ENCODE measurements around the gene AGL.

DNA sequence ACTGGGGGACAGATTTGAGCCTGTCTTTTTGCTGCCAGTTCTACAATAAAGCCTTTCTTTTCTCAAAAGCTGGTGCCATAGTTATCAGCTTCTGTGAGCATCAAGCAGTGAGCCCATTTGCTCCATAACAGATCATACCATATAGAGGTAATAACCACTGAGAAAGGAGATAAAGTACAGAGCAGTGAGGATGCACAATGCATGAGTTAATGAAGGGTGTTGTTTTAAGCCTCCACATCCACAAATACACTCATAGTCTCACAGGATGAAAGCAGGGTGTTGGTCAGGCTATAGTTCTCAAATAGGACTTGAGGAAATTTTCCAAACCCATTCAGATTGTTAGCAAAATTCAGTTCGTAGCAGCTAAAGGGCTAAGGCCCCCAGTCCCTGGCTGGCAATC is 94.0 kb downstream of the AGL start:
- TF ChIP-seq, protein P1, sequence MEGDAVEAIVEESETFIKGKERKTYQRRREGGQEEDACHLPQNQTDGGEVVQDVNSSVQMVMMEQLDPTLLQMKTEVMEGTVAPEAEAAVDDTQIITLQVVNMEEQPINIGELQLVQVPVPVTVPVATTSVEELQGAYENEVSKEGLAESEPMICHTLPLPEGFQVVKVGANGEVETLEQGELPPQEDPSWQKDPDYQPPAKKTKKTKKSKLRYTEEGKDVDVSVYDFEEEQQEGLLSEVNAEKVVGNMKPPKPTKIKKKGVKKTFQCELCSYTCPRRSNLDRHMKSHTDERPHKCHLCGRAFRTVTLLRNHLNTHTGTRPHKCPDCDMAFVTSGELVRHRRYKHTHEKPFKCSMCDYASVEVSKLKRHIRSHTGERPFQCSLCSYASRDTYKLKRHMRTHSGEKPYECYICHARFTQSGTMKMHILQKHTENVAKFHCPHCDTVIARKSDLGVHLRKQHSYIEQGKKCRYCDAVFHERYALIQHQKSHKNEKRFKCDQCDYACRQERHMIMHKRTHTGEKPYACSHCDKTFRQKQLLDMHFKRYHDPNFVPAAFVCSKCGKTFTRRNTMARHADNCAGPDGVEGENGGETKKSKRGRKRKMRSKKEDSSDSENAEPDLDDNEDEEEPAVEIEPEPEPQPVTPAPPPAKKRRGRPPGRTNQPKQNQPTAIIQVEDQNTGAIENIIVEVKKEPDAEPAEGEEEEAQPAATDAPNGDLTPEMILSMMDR (conservative IDR thresholded peaks at IDR 0.05; ENCODE audit: low read depth in 2 of 2), result no peak
- no peak for TF ChIP-seq POLR2AphosphoS5 (IDR thresholded peaks at IDR 0.05; ENCODE audit: low read depth)
- TF ChIP-seq, protein P2, sequence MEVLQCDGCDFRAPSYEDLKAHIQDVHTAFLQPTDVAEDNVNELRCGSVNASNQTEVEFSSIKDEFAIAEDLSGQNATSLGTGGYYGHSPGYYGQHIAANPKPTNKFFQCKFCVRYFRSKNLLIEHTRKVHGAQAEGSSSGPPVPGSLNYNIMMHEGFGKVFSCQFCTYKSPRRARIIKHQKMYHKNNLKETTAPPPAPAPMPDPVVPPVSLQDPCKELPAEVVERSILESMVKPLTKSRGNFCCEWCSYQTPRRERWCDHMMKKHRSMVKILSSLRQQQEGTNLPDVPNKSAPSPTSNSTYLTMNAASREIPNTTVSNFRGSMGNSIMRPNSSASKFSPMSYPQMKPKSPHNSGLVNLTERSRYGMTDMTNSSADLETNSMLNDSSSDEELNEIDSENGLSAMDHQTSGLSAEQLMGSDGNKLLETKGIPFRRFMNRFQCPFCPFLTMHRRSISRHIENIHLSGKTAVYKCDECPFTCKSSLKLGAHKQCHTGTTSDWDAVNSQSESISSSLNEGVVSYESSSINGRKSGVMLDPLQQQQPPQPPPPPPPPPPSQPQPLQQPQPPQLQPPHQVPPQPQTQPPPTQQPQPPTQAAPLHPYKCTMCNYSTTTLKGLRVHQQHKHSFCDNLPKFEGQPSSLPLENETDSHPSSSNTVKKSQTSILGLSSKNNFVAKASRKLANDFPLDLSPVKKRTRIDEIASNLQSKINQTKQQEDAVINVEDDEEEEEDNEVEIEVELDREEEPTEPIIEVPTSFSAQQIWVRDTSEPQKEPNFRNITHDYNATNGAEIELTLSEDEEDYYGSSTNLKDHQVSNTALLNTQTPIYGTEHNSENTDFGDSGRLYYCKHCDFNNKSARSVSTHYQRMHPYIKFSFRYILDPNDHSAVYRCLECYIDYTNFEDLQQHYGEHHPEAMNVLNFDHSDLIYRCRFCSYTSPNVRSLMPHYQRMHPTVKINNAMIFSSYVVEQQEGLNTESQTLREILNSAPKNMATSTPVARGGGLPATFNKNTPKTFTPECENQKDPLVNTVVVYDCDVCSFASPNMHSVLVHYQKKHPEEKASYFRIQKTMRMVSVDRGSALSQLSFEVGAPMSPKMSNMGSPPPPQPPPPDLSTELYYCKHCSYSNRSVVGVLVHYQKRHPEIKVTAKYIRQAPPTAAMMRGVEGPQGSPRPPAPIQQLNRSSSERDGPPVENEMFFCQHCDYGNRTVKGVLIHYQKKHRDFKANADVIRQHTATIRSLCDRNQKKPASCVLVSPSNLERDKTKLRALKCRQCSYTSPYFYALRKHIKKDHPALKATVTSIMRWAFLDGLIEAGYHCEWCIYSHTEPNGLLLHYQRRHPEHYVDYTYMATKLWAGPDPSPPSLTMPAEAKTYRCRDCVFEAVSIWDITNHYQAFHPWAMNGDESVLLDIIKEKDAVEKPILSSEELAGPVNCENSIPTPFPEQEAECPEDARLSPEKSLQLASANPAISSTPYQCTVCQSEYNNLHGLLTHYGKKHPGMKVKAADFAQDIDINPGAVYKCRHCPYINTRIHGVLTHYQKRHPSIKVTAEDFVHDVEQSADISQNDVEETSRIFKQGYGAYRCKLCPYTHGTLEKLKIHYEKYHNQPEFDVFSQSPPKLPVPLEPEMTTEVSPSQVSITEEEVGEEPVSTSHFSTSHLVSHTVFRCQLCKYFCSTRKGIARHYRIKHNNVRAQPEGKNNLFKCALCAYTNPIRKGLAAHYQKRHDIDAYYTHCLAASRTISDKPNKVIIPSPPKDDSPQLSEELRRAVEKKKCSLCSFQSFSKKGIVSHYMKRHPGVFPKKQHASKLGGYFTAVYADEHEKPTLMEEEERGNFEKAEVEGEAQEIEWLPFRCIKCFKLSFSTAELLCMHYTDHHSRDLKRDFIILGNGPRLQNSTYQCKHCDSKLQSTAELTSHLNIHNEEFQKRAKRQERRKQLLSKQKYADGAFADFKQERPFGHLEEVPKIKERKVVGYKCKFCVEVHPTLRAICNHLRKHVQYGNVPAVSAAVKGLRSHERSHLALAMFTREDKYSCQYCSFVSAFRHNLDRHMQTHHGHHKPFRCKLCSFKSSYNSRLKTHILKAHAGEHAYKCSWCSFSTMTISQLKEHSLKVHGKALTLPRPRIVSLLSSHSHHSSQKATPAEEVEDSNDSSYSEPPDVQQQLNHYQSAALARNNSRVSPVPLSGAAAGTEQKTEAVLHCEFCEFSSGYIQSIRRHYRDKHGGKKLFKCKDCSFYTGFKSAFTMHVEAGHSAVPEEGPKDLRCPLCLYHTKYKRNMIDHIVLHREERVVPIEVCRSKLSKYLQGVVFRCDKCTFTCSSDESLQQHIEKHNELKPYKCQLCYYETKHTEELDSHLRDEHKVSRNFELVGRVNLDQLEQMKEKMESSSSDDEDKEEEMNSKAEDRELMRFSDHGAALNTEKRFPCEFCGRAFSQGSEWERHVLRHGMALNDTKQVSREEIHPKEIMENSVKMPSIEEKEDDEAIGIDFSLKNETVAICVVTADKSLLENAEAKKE (CRISPR knock-in tag; IDR thresholded peaks at IDR 0.05), result no peak
- TF ChIP-seq EZH2phosphoT487 (IDR thresholded peaks at IDR 0.05; ENCODE audit: unreplicated experiment), result no peak
- no peak for TF ChIP-seq EZH2 (IDR thresholded peaks at IDR 0.05; ENCODE audit: low read depth, unreplicated experiment)
- no peak for TF ChIP-seq CREB1 (CRISPR knock-in tag; IDR thresholded peaks at IDR 0.05; ENCODE audit: low read depth)
- TF ChIP-seq, protein P3, sequence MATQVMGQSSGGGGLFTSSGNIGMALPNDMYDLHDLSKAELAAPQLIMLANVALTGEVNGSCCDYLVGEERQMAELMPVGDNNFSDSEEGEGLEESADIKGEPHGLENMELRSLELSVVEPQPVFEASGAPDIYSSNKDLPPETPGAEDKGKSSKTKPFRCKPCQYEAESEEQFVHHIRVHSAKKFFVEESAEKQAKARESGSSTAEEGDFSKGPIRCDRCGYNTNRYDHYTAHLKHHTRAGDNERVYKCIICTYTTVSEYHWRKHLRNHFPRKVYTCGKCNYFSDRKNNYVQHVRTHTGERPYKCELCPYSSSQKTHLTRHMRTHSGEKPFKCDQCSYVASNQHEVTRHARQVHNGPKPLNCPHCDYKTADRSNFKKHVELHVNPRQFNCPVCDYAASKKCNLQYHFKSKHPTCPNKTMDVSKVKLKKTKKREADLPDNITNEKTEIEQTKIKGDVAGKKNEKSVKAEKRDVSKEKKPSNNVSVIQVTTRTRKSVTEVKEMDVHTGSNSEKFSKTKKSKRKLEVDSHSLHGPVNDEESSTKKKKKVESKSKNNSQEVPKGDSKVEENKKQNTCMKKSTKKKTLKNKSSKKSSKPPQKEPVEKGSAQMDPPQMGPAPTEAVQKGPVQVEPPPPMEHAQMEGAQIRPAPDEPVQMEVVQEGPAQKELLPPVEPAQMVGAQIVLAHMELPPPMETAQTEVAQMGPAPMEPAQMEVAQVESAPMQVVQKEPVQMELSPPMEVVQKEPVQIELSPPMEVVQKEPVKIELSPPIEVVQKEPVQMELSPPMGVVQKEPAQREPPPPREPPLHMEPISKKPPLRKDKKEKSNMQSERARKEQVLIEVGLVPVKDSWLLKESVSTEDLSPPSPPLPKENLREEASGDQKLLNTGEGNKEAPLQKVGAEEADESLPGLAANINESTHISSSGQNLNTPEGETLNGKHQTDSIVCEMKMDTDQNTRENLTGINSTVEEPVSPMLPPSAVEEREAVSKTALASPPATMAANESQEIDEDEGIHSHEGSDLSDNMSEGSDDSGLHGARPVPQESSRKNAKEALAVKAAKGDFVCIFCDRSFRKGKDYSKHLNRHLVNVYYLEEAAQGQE (IDR thresholded peaks at IDR 0.05; ENCODE audit: unreplicated experiment), result no peak
- TF ChIP-seq, protein P4, sequence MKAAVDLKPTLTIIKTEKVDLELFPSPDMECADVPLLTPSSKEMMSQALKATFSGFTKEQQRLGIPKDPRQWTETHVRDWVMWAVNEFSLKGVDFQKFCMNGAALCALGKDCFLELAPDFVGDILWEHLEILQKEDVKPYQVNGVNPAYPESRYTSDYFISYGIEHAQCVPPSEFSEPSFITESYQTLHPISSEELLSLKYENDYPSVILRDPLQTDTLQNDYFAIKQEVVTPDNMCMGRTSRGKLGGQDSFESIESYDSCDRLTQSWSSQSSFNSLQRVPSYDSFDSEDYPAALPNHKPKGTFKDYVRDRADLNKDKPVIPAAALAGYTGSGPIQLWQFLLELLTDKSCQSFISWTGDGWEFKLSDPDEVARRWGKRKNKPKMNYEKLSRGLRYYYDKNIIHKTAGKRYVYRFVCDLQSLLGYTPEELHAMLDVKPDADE (IDR thresholded peaks at IDR 0.05), result no peak
- no peak for TF ChIP-seq JUNB (IDR thresholded peaks at IDR 0.05; ENCODE audit: unreplicated experiment)
- TF ChIP-seq NANOG (IDR thresholded peaks at IDR 0.05; ENCODE audit: borderline replicate concordance), result no peak

All from GM23338 (cell line).